Hypothalamus (tissue), 51 donors: ENCODE results near the gene ACTR3C.
"Not testable (repeated sequence)": the region's sequence is repeated elsewhere in the genome, so short reads cannot be mapped to it uniquely, and the experiment has no call there.

Experiments used
- DNase-seq, 51 donors: peaks; one replicate each; lab custom pipeline; 2025; lab: John Stamatoyannopoulos, UW

The ACTR3C gene

GRCh38 chr7:150316987-150317386 lies 6.4 kb downstream of the ACTR3C start:
- DNase-seq: not testable (repeated sequence)

- no peak for DNase-seq
These were observed 8.6 kb downstream of the ACTR3C start for GRCh38 chr7:150314639-150315239.

GRCh38 chr7:150313870-150314269 lies 9.5 kb downstream of the ACTR3C start:
- DNase-seq: no peak

- DNase-seq: no peak
These were observed 10.0 kb downstream of the ACTR3C start for GRCh38 chr7:150313367-150313809.

GRCh38 chr7:150312649-150313366 lies 10.5 kb downstream of the ACTR3C start:
- DNase-seq: not testable (repeated sequence)

GRCh38 chr7:150311711-150312110 lies 11.6 kb downstream of the ACTR3C start:
- DNase-seq: no peak

GRCh38 chr7:150311146-150311545 lies 12.2 kb downstream of the ACTR3C start:
- no peak for DNase-seq

GRCh38 chr7:150308575-150308974 lies 14.8 kb downstream of the ACTR3C start:
- no peak for DNase-seq

- DNase-seq: no peak
These were observed 15.4 kb downstream of the ACTR3C start for GRCh38 chr7:150307904-150308303.

- no peak for DNase-seq
These were observed 16.2 kb downstream of the ACTR3C start for GRCh38 chr7:150307129-150307528.

- DNase-seq: not testable (repeated sequence)
These were observed 17.0 kb downstream of the ACTR3C start for GRCh38 chr7:150306377-150306776.

- DNase-seq: not testable (repeated sequence)
These were observed 17.5 kb downstream of the ACTR3C start for GRCh38 chr7:150305903-150306284.

- not testable (repeated sequence) for DNase-seq
These were observed 18.0 kb downstream of the ACTR3C start for GRCh38 chr7:150305259-150305902.

GRCh38 chr7:150304499-150305258 lies 18.7 kb downstream of the ACTR3C start:
- DNase-seq: not testable (repeated sequence)

- DNase-seq: not testable (repeated sequence)
These were observed 20.4 kb downstream of the ACTR3C start for GRCh38 chr7:150302908-150303310.

- DNase-seq: not testable (repeated sequence)
These were observed 25.4 kb downstream of the ACTR3C start for GRCh38 chr7:150297978-150298377.

GRCh38 chr7:150296802-150297201 lies 26.5 kb downstream of the ACTR3C start:
- DNase-seq: not testable (repeated sequence)

GRCh38 chr7:150295614-150296013 lies 27.7 kb downstream of the ACTR3C start:
- DNase-seq: not testable (repeated sequence)

- not testable (repeated sequence) for DNase-seq
These were observed 28.3 kb downstream of the ACTR3C start for GRCh38 chr7:150295027-150295426.

GRCh38 chr7:150290317-150290716 lies 33.0 kb downstream of the ACTR3C start:
- not testable (repeated sequence) for DNase-seq

GRCh38 chr7:150288816-150289215 lies 34.5 kb downstream of the ACTR3C start:
- DNase-seq: not testable (repeated sequence)
